Measurements from ENCODE around the gene KLK3. TPM values are rescaled to one million over a fixed set of nuclear protein-coding genes. Genes with fewer than 3 reads are reported as not detected.

KLK3 gene
- total and polyA plus RNA-seq, 2 of the 8 experiments (the other 6 are each of a cell fraction or from before 2014, with no cell fraction given) = 0.08 TPM; not detected in 1

GRCh38 chr19:50815439-50815838 is 39.3 kb upstream of the KLK3 start:
- Histone ChIP-seq H2BK20ac (ENCODE audit: low read length) (no peak overlapping the region), H3K79me1 (ENCODE audit: low read depth, low read length) (no peaks in the 10 kb centered on the region), H4K20me1 (replicated peaks in 1 of 2; ENCODE audit: control insufficient read depth in 1 of 2, insufficient read depth in 2 of 2, low read length in 2 of 2) (peaks cover 0 to 2% of the 10 kb centered on the region in 2 experiments), H3K27ac (ENCODE audit: low read depth, low read length) (no peak overlapping the region), H3K79me2 (ENCODE audit: control insufficient read depth in 1 of 2, insufficient read depth in 2 of 2, low read length in 2 of 2) (no peaks in the 10 kb centered on the region), H3K4me2 (ENCODE audit: insufficient read depth in 1 of 2, low read depth in 2 of 2, low read length in 2 of 2) (no peak overlapping the region), H4K91ac (replicated peaks; ENCODE audit: insufficient read length, low read length) (no peak overlapping the region), H3K4me3 (ENCODE audit: extremely low read depth in 1 of 4, insufficient read depth in 2 of 4, low read depth in 3 of 4, low read length in 4 of 4) (no peak overlapping the region), H2BK15ac (ENCODE audit: low read length) (no peak overlapping the region), H4K5ac (ENCODE audit: insufficient read length, low read depth, low read length) (no peak overlapping the region), H2BK120ac (replicated peaks; ENCODE audit: low read depth, low read length) (no peak overlapping the region), H4K8ac (ENCODE audit: extremely low read depth, insufficient read depth, low read length) (no peak overlapping the region), H3K9me3 (ENCODE audit: insufficient read depth in 2 of 2, low read depth in 1 of 2, low read length in 1 of 2) (no peaks in the 10 kb centered on the region), H2BK5ac (ENCODE audit: low read depth, low read length) (no peak overlapping the region), H3K18ac (ENCODE audit: extremely low read depth, low read length) (no peak overlapping the region), H2BK12ac (ENCODE audit: low read depth, low read length) (no peak overlapping the region), H3K4me1 (replicated peaks in 1 of 4; ENCODE audit: control insufficient read depth in 3 of 4, insufficient read depth in 4 of 4, low read length in 3 of 4) (peaks cover 5 to 20% (median 13%) of the 10 kb centered on the region in 4 experiments), H2AK5ac (ENCODE audit: low read depth, low read length) (no peak overlapping the region), H3K14ac (ENCODE audit: insufficient read length) (no peak overlapping the region), H2AFZ (ENCODE audit: low read length) (no peak overlapping the region), H3K23me2 (ENCODE audit: low read depth, low read length) (peaks cover 19% of the 10 kb centered on the region), H3K27me3 (replicated peaks in 1 of 4; ENCODE audit: control insufficient read depth in 3 of 4, extremely low read depth in 1 of 4, insufficient read depth in 3 of 4, low read length in 3 of 4) (peaks cover 9 to 19% (median 18%) of the 10 kb centered on the region in 4 experiments), H3K4ac (replicated peaks; ENCODE audit: insufficient read length, low read depth, low read length) (no peak overlapping the region), H3K56ac (replicated peaks; ENCODE audit: insufficient read length, low read depth, low read length) (no peak overlapping the region), H3K9ac (replicated peaks in 1 of 4; ENCODE audit: extremely low read depth in 1 of 4, low read depth in 3 of 4, low read length in 3 of 4) (no peak overlapping the region), H3K23ac (ENCODE audit: insufficient read length) (no peak overlapping the region), H3K36me3 (ENCODE audit: control insufficient read depth in 2 of 4, insufficient read depth in 4 of 4, low read length in 3 of 4) (no peaks in the 10 kb centered on the region)
- DNase-seq (ENCODE audit: low read depth in 1 of 2, low spot score in 2 of 2) (no peak), FAIRE-seq (no peak)
- CTCF ChIA-PET (ENCODE audit: partially characterized antibody) = interaction anchor here (0.7 to 1.6 kb wide), 4 partner anchors 8 to 110 kb away, joined by 3 read pairs; no protein-coding TSS in a partner anchor
- WGBS, 2 experiments (ENCODE audit: extremely low coverage in 1 of 2, insufficient coverage in 1 of 2, insufficient read length in 1 of 2, insufficient replicate concordance in 2 of 2, low coverage in 1 of 2, low lambda C conversion rate in 2 of 2, missing lambda C conversion rate in 1 of 2) = 76% methylated on average over 1 of the region's 1 CpG; no CpG with 5 or more reads in 1 of the 2 experiments
- POLR2A ChIA-PET (ENCODE audit: partially characterized antibody) = interaction anchor here (14.4 kb wide), 1 partner anchor 17 kb away, joined by 275 read pairs; no protein-coding TSS in a partner anchor
- TF ChIP-seq TAF7 (optimal IDR thresholded peaks at IDR 0.05; ENCODE audit: borderline replicate concordance, low read depth, low read length) = no peak
- TF ChIP-seq TCF12 (IDR thresholded peaks at IDR 0.05; ENCODE audit: low read depth, low read length) = no peak
- TF ChIP-seq PHF8 (conservative IDR thresholded peaks at IDR 0.05; ENCODE audit: low read depth, low read length) = no peak
- TF ChIP-seq POLR2A (IDR thresholded peaks at IDR 0.05; ENCODE audit: control extremely low read depth in 1 of 2, low read depth in 2 of 2, low read length in 2 of 2) = no peak
- no peak for TF ChIP-seq POLR2AphosphoS5 (IDR thresholded peaks at IDR 0.05; ENCODE audit: low read depth, low read length)
- TF ChIP-seq EGR1 (IDR thresholded peaks at IDR 0.05; ENCODE audit: borderline replicate concordance, low read depth, low read length) = no peak
- no peak for TF ChIP-seq BRCA1 (IDR thresholded peaks at IDR 0.05; ENCODE audit: low read depth, low read length)
- no peak for TF ChIP-seq E2F6 (IDR thresholded peaks at IDR 0.05)
- no peak for TF ChIP-seq CHD1 (IDR thresholded peaks at IDR 0.05; ENCODE audit: low read depth, low read length)
- TF ChIP-seq MAX (IDR thresholded peaks at IDR 0.05) = 0 out of 2 replicates have a peak, but pooled peaks have one; percentile 13
- TF ChIP-seq TEAD4 (IDR thresholded peaks at IDR 0.05; ENCODE audit: low read depth, low read length) = no peak
- TF ChIP-seq SAP30 (IDR thresholded peaks at IDR 0.05; ENCODE audit: insufficient read depth, insufficient replicate concordance, low read length) = no peak
- TF ChIP-seq USF2 (IDR thresholded peaks at IDR 0.05; ENCODE audit: low read length) = peak; percentile 64; the same call in 1 of the 2 replicates

Measured in H1 (cell line).